Panc1 (cell line): ENCODE results near the gene SMIM21. TPM values are rescaled to one million over a fixed set of nuclear protein-coding genes. Genes with fewer than 3 reads are reported as not detected.

Experiments used
- ATAC-seq: fragments of 200-7000 bp; cut with Tn5 transposase; 2 replicates; pipeline ENCODE4 v1.9.1; 2020; ENCODE audit warnings: mild to moderate bottlenecking, moderate library complexity
- BruUV-seq: library from RNA; stranded (reverse); fragments of 400-500 nt; replicated peaks from 2 replicates; lab custom pipeline; 2021; lab: Mats Ljungman, UMichigan
- CTCF ChIA-PET: fragments of 300-600 bp; sonication (Branson Sonifier 250); formaldehyde crosslinking; loops from one replicate; lab custom pipeline; 2022; ENCODE audit warnings: antibody characterized with exemption; lab: Charles Lee
- POLR2A ChIA-PET: fragments of 300-600 bp; sonication (Branson Sonifier 250); formaldehyde crosslinking; loops from one replicate; lab custom pipeline; 2022; ENCODE audit warnings: antibody characterized with exemption; lab: Charles Lee
- DNase-seq: peaks from one replicate; pipeline ENCODE4 v3.0.0-alpha.2; 2010; ENCODE audit warnings: low read depth, low spot score
- H3K27ac ChIP-seq: 2 replicates; pipeline ENCODE4 v1.5.1; 2011; ENCODE audit warnings: mild to moderate bottlenecking, low read length, inconsistent platforms
- H3K27me3 ChIP-seq: fragments of 200-500 bp; sonication (Bioruptor generic); 2 replicates; pipeline ENCODE4 v1.6.0; 2014; ENCODE audit warnings: low read length, inconsistent platforms; ENCODE audit not compliant: control insufficient read depth, insufficient read depth
- H3K36me3 ChIP-seq: fragments of 200-500 bp; sonication (Bioruptor generic); 2 replicates; pipeline ENCODE4 v1.5.1; 2014; ENCODE audit warnings: inconsistent platforms, mild to moderate bottlenecking, low read length, moderate library complexity; ENCODE audit not compliant: control insufficient read depth, insufficient read depth
- H3K4me1 ChIP-seq: 2 replicates; pipeline ENCODE4 v1.5.1; 2011; ENCODE audit warnings: inconsistent platforms, mild to moderate bottlenecking, low read length, moderate library complexity; ENCODE audit not compliant: control insufficient read depth, insufficient read depth
- H3K4me3 ChIP-seq, 2 experiments: 2 replicates each; pipeline ENCODE4 v1.5.1; 2011 to 2012; ENCODE audit warnings: low read depth in 2 of 2, low read length in 2 of 2, mild to moderate bottlenecking in 2 of 2, inconsistent platforms in 1 of 2, moderate library complexity in 1 of 2
- H3K9me3 ChIP-seq: fragments of 200-500 bp; sonication (Bioruptor generic); 2 replicates; pipeline ENCODE4 v1.5.1; 2014; ENCODE audit warnings: low read depth, mild to moderate bottlenecking, inconsistent platforms, low read length, moderate library complexity; ENCODE audit not compliant: control insufficient read depth, insufficient read depth
- POLR2AphosphoS5 ChIP-seq: IDR thresholded peaks from 2 replicates; pipeline ENCODE4 v1.6.1; 2012; ENCODE audit warnings: mild to moderate bottlenecking, low read depth, low read length, moderate library complexity
- SIN3A ChIP-seq: IDR thresholded peaks from 2 replicates; pipeline ENCODE4 v1.6.1; 2012; ENCODE audit warnings: low read depth, mild to moderate bottlenecking, low read length, moderate library complexity, borderline replicate concordance; ENCODE audit not compliant: insufficient read depth
- TCF7L2 ChIP-seq: IDR thresholded peaks from 2 replicates; pipeline ENCODE4 v1.6.1; 2011; ENCODE audit warnings: mild to moderate bottlenecking, low read depth, low read length, inconsistent platforms
- in situ Hi-C: cut with HindIII; loops from 2 replicates; pipeline ENCODE4 v1.10.0; 2016; ENCODE audit warnings: low sequenced_read_pairs, low pct_unique_long_range_greater_than_20kb
- intact Hi-C: fragments of 100-400 bp; cut with micrococcal nuclease; formaldehyde crosslinking; loops from one replicate; pipeline ENCODE4 v1.10.0; 2022; ENCODE audit not compliant: unreplicated experiment
- total RNA-seq: library from RNA; stranded (reverse); gene quantifications from one replicate; pipeline ENCODE4 v1.2.1, GENCODE V29; 2021; ENCODE audit not compliant: unreplicated experiment
- TF ChIP-seq, protein P1 (sequence below): fragments of 450-650 bp; IDR thresholded peaks from 2 replicates; pipeline ENCODE4 v1.5.1; 2017; ENCODE audit warnings: mild to moderate bottlenecking
- TF ChIP-seq, protein P2 (sequence below), 2 experiments: IDR thresholded peaks; 2 replicates each; pipeline ENCODE4 v1.6.1; 2011 to 2012; ENCODE audit warnings: low read depth in 2 of 2, control low read depth in 1 of 2, low read length in 1 of 2, mild to moderate bottlenecking in 1 of 2, moderate library complexity in 1 of 2; ENCODE audit not compliant: insufficient read depth in 1 of 2

SMIM21 gene
- total RNA-seq, 1 experiment from 2014 or later: not detected

DNA sequence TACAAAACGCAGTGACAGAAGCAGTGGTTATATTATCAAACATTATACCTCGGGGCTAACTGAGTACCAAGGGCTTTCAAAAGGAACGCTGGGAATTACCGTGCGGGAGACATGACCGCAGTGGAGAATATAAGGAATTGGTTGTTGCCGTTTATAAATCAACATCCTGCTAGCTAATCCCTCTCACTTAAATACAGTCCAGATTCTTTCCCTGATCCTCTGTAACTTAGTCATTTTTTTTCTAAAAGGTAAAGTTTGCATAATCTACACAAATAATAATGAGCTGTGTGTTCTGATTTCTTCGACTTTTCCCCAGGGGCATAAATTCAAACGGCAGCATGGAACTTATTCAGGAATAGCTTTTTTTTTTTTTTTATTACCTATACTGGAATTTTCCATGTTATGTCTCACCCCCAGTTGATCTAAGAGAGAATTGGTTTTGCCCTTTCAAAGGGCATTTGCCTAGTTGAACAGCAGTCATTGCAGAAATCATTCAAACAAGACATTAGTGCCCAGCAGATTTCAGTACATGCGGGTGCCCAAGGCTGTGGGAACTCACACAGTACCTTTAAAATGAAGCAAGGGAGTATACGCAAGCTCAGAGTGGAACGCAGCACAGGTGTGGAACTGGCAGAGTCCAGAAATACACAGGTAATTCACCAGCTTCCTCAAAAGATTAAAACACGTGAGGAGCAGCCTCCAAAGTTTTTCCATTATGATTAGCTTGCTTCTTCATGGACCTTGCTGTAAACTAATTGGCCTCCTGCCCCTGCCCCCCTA, 63.9 kb downstream of the SMIM21 start:
- in situ Hi-C loops: no loop called here
- no peak for DNase-seq
- Histone ChIP-seq H3K36me3 (no peaks in the 10 kb centered on the region), H3K4me3 (no peak overlapping the region), H3K9me3 (no peaks in the 10 kb centered on the region), H3K27ac (no peak overlapping the region), H3K4me1 (no peaks in the 10 kb centered on the region), H3K27me3 (0 out of 2 replicates have a peak, but pooled peaks cover 1% of the 10 kb centered on the region)
- BruUV-seq: no TSS peak
- ChIA-PET POLR2A (interaction anchor here (0.7 kb wide), 1 partner anchor 64 kb away, joined by 3 read pairs; the partner anchor contains the start of gene SMIM21), CTCF (no interaction called here)
- no peak for ATAC-seq
- intact Hi-C loops: no loop called here
- TF ChIP-seq SIN3A (no peak), POLR2AphosphoS5 (no peak), TCF7L2 (no peak)
- TF ChIP-seq, protein P1, sequence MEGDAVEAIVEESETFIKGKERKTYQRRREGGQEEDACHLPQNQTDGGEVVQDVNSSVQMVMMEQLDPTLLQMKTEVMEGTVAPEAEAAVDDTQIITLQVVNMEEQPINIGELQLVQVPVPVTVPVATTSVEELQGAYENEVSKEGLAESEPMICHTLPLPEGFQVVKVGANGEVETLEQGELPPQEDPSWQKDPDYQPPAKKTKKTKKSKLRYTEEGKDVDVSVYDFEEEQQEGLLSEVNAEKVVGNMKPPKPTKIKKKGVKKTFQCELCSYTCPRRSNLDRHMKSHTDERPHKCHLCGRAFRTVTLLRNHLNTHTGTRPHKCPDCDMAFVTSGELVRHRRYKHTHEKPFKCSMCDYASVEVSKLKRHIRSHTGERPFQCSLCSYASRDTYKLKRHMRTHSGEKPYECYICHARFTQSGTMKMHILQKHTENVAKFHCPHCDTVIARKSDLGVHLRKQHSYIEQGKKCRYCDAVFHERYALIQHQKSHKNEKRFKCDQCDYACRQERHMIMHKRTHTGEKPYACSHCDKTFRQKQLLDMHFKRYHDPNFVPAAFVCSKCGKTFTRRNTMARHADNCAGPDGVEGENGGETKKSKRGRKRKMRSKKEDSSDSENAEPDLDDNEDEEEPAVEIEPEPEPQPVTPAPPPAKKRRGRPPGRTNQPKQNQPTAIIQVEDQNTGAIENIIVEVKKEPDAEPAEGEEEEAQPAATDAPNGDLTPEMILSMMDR: no peak
- TF ChIP-seq, protein P2, sequence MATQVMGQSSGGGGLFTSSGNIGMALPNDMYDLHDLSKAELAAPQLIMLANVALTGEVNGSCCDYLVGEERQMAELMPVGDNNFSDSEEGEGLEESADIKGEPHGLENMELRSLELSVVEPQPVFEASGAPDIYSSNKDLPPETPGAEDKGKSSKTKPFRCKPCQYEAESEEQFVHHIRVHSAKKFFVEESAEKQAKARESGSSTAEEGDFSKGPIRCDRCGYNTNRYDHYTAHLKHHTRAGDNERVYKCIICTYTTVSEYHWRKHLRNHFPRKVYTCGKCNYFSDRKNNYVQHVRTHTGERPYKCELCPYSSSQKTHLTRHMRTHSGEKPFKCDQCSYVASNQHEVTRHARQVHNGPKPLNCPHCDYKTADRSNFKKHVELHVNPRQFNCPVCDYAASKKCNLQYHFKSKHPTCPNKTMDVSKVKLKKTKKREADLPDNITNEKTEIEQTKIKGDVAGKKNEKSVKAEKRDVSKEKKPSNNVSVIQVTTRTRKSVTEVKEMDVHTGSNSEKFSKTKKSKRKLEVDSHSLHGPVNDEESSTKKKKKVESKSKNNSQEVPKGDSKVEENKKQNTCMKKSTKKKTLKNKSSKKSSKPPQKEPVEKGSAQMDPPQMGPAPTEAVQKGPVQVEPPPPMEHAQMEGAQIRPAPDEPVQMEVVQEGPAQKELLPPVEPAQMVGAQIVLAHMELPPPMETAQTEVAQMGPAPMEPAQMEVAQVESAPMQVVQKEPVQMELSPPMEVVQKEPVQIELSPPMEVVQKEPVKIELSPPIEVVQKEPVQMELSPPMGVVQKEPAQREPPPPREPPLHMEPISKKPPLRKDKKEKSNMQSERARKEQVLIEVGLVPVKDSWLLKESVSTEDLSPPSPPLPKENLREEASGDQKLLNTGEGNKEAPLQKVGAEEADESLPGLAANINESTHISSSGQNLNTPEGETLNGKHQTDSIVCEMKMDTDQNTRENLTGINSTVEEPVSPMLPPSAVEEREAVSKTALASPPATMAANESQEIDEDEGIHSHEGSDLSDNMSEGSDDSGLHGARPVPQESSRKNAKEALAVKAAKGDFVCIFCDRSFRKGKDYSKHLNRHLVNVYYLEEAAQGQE (IDR thresholded peaks at IDR 0.05; ENCODE audit: insufficient read depth in 1 of 2, low read depth in 2 of 2, low read length in 1 of 2): no peak

DNA sequence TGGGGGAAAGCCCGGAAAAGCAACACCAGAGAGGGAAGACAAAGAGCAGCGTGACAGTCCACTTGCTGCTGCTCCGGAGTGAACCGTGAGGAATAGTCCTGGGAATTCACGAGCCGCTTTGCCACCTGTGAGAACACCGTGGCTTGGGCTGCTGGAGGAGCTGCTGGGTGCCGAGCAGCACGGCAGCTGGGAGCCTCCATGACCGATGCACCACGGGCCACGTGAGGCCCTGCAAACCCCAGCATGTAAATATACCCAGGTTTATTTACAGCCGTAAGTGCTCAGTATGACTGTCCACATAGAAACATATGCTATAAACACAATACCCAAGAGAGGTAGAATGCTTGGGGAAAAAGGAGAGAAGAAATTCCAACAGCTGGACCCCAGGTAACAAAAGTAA, 65.1 kb downstream of the SMIM21 start:
- Histone ChIP-seq H3K9me3 (no peaks in the 10 kb centered on the region), H3K27me3 (0 out of 2 replicates have a peak, but pooled peaks cover 3% of the 10 kb centered on the region), H3K36me3 (no peaks in the 10 kb centered on the region), H3K27ac (no peak overlapping the region), H3K4me3 (no peak overlapping the region), H3K4me1 (no peaks in the 10 kb centered on the region)
- intact Hi-C loops (no loop called here), in situ Hi-C loops (no loop called here)
- TF ChIP-seq POLR2AphosphoS5 (no peak), TCF7L2 (no peak), SIN3A (no peak)
- TF ChIP-seq, protein P1: no peak
- TF ChIP-seq, protein P2 (IDR thresholded peaks at IDR 0.05; ENCODE audit: insufficient read depth in 1 of 2, low read depth in 2 of 2, low read length in 1 of 2): no peak
- ChIA-PET POLR2A (no interaction called here), CTCF (no interaction called here)
- BruUV-seq: no TSS peak
- peak; percentile 52; the same call in 1 of the 2 replicates for ATAC-seq
- DNase-seq: no peak
